Measurements from ENCODE around the gene ITSN1.
"Not testable (repeated sequence)": the region's sequence is repeated elsewhere in the genome, so short reads cannot be mapped to it uniquely, and the experiment has no call there.

The ITSN1 gene

GRCh38 chr21:33651965-33652680 lies 9.8 kb downstream of the ITSN1 start:
- no peak for DNase-seq (ENCODE audit: low spot score)

GRCh38 chr21:33654412-33654811 lies 12.1 kb downstream of the ITSN1 start:
- DNase-seq (ENCODE audit: low spot score) = no peak

DNA sequence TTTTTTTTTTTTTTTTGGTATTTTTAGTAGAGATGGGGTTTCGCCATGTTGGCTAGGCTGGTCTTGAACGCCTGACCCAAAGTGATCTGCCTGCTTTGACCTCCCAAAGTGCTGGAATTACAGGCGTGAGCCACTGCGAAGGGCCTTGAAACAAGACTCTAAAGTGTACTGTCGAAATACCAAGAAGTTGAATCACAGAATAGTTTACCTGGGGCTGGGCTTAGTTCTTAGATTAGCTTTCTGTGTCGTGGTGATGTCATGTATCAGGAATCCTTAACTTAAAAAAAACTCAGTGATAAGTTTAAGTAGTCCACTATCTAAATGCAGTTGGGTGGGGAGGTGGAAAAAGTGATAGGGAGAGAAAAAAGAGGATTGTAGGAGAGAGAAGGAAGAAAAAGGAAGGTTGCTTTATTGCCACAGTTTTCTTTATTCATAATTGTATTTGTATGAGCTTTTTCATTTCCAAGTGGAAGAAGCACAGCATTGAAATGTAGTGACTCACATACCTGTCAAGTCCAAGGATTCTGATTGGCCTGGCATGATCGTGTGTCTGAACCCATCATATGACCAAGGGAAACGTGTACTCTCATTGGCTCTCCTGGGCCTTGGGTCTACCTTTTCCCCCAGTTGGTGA lies 13.4 kb downstream of the ITSN1 start:
- peak; percentile 57 for DNase-seq (ENCODE audit: low spot score)

DNA sequence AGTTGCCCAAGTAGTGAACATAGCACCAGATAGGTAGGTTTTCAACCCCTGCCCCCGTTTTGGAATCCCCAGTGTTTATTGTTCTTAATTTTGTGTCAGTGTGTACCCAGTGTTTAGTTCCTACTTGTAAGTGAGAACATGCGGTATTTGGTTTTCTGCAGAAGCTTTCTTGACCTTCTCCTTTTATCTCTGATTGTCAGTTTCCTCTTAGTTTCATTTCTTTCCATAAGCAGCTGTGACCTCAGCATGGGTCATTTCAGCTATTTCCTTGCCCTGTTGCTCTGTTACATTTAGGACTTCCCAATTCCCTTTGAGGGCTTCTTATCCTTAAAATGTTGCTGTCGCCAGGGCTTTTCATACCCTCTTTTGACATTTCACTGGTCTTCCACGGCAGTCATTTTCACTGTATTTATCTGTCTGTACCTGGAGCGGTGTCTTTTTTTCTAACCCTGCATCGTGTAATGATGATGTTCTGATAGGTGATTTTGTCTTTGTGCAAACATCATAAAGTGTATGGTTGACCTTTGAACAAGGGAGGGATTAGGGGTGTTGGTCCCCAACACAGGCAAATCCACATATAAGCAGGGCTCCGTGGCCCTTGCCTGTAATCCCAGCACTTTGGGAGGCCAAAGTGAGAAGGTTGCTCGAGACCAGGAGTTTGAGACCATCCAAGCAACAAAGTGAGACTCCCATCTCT lies 15.0 kb downstream of the ITSN1 start:
- no peak for DNase-seq (ENCODE audit: low spot score)

DNA sequence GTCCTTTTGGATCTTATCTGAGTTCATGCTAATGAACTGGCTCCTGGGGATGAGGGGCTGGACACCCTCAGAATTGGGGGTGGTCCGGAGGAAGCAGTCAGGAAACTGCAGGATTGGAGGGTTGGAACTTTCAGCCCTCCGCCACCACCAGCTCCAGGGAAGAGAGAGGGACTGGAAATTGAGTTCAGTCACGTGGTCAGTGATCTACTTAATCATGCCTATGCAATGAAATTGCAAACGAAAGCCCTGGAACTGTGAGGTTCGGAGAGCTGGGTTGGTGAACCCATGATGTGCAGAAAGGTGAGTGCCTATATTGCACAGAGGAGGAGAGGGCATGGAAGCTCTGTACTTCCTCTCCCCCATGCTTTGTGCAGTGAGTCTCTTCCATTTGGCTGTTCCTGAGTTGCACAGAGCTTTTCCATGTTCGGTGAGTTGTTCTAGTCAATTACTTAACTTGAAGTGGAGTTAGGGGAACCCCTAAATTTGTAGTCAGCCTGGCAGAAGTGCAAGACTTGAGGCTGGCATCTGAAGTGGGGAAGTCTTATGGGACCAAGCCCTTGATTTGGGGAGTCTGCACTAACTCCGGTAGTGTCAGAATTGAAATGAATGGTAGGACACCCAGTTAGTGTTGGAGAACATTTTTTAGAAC lies 16.7 kb downstream of the ITSN1 start:
- DNase-seq (ENCODE audit: low spot score) = no peak

- DNase-seq (ENCODE audit: low spot score) = no peak
Observed at GRCh38 chr21:33659568-33659949, 17.3 kb downstream of the ITSN1 start.

DNA sequence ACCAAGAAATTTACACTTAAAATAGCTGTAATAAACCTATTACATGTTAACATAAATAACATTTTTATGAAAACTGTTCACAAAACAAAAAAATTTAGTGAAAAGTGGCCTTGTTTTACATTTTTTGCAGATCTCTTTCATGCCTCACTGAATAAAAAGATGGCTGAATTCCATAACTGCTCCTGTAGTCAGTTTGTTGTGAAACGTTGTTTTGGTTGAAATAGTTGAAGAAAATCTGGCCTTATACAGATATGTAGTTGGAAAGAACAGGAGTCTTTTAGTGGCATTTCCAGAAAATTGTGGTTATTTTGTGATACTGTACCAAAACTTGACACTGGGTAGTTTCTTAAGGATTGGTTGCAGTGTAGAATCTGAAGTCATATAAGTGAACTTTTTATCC lies 18.1 kb downstream of the ITSN1 start:
- no peak for DNase-seq (ENCODE audit: low spot score)

GRCh38 chr21:33661146-33661545 lies 18.8 kb downstream of the ITSN1 start:
- DNase-seq (ENCODE audit: low spot score) = no peak

GRCh38 chr21:33662046-33662445 lies 19.7 kb downstream of the ITSN1 start:
- no peak for DNase-seq (ENCODE audit: low spot score)

GRCh38 chr21:33663241-33663640 lies 20.9 kb downstream of the ITSN1 start:
- DNase-seq (ENCODE audit: low spot score) = no peak

DNA sequence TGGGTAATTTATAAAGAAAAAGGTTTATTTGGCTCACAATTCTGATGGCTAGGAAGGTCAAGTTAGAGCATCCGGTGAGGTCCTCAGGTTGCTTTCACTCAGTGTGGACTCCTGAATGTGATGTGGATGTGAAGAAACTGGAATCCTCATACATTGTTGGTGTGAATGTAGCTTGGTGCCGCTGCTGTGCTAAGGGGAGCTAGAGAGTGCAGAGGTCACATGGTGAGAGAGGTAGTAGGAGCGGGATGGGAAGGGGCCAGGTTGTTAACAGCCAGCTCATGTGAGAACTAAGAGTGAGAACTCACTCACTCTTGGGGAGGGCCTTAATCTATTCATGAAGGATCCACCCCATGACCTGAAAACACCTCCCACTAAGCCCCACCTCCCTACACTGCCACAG lies 21.8 kb downstream of the ITSN1 start:
- no peak for DNase-seq (ENCODE audit: low spot score)

- DNase-seq (ENCODE audit: low spot score) = no peak
Observed at GRCh38 chr21:33666153-33666552, 23.9 kb downstream of the ITSN1 start.

DNA sequence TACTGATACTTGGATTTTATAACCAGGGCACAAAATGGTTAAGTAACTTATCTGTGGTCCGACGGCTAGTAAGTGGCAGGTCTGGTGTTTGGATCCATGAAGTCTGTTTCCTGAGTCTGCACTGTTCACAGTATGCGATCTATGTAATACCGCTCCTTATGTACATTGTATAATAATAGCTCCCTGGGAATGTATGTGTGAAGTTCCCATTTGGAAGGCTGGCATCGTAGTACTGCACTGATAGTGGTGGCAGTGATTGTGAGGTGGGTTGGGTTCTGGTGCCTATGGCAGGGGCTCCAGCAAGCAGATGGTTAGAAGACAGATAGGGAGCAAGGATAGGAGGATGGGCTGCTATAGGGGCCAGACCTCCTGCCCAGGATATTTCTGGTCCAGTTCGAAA lies 25.3 kb downstream of the ITSN1 start:
- DNase-seq (ENCODE audit: low spot score) = no peak

- DNase-seq (ENCODE audit: low spot score) = no peak
Observed at GRCh38 chr21:33668180-33668579, 25.9 kb downstream of the ITSN1 start.

GRCh38 chr21:33668620-33669019 lies 26.3 kb downstream of the ITSN1 start:
- DNase-seq (ENCODE audit: low spot score) = no peak

- no peak for DNase-seq (ENCODE audit: low spot score)
Observed at GRCh38 chr21:33670076-33670978, 28.0 kb downstream of the ITSN1 start.

- no peak for DNase-seq (ENCODE audit: low spot score)
Observed at GRCh38 chr21:33673473-33673872, 31.2 kb downstream of the ITSN1 start.

DNA sequence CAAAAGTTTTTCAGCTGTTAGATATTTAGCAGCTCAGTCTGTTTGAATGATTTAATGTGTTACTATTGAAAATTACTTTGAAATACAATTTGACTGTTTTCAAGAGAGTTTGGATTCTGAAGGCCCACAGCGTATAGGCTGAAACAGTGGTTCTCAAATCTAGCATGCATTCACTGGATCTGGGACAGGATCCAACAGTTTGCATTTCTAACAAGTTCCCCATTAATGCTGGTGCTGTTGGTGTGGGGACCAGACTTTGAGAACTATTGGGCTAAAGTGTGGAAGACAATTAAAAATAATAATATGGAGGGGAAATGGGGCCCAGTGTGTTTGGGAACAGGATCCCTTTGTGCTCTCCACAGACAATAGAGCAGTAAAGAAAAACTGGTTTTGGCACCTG lies 31.9 kb downstream of the ITSN1 start:
- DNase-seq (ENCODE audit: low spot score) = no peak

- DNase-seq (ENCODE audit: low spot score) = not testable (repeated sequence)
Observed at GRCh38 chr21:33676666-33677065, 34.4 kb downstream of the ITSN1 start.

GRCh38 chr21:33677450-33677849 lies 35.1 kb downstream of the ITSN1 start:
- no peak for DNase-seq (ENCODE audit: low spot score)

DNA sequence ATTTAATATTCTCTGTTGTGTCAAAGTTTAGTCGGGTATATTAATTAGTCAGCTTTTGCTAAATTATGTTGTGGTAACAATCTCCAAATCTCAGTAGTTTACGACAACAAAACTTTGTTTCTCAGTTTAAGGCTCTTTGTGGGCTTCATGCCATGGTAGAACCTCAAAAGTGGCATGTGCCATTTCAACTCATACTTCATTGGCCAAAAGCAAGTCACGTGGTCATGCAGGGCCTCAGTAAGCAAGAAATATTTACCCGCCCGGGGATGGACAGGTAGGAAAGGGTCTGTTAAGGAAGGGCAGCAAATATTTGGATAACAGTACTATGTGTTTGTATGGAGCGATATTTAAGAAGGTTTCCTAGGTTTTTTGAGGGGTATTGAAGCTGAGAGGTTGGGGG lies 38.6 kb downstream of the ITSN1 start:
- DNase-seq (ENCODE audit: low spot score) = no peak

Data from SW480 (cell line).